GM19351 (cell line): ENCODE results near the gene EFCAB12.
A peak's percentile ranks its signal among the peaks of the same experiment; 100 is the strongest.

Experiments
- ATAC-seq: cut with Tn5 transposase; IDR thresholded peaks from one replicate; pipeline ENCODE4 v1.9.1; 2021; ENCODE audit warnings: mild to moderate bottlenecking, moderate library complexity; ENCODE audit not compliant: unreplicated experiment

Gene EFCAB12

DNA sequence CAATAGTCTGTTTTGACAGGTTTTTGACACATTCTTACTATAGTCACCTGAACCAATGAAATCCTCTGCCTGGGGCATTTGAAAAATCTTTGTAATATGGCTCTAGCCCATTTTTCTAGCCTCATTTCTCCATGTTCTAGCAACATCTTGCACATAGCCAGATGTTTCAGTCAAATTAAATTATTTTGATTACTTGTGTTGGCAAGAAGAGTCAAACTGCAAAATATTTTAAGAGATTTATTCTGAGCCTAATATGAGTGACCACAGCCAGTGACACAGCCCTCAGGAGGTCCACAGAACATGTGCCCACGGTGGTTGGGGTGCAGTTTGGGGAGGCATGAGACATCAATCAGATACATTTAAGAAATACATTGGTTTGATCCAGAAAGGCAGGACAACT, 18.5 kb upstream of the EFCAB12 start:
- ATAC-seq, result no peak

DNA sequence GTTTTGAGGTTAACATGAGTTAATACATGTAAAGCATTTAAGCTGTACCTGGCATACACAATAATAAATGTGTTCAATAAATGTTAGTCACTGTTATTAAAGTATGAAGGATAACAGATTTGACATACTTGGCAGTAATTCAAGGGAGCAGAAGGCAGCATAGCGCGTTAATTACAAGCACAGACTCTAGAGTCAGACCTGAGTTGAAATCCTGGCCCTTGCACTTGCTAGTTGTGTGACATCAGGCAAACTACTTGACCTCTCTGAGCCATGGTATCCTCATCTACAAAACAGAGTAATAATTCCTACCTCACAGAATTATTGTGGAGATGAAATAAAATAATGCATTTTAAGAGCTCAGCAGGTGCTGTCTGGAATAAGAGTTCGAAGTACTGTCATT, 17.0 kb upstream of the EFCAB12 start:
- ATAC-seq, result no peak

GRCh38 chr3:129442947-129443346, 14.5 kb upstream of the EFCAB12 start:
- ATAC-seq, result no peak

GRCh38 chr3:129442486-129442885, 14.1 kb upstream of the EFCAB12 start:
- ATAC-seq, result no peak

DNA sequence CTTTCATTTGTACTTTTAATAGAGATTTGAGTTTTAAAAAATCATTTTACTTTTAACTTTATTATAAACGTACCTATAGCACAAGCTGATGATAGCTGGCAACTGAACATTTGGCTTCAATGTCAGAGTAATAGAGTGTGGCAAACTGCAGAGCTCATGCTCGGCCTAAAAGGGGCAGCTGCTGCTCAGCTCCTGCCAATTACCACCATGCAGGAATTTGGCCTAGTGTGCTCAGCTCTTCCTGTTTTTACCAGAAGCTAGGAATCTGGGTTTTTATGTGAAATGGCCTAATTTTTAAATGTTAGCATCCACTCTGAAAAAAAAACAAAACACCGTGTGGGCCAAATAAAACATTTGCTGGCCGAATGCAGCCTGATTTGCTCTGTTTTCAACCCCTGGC, 13.3 kb upstream of the EFCAB12 start:
- ATAC-seq, result no peak

DNA sequence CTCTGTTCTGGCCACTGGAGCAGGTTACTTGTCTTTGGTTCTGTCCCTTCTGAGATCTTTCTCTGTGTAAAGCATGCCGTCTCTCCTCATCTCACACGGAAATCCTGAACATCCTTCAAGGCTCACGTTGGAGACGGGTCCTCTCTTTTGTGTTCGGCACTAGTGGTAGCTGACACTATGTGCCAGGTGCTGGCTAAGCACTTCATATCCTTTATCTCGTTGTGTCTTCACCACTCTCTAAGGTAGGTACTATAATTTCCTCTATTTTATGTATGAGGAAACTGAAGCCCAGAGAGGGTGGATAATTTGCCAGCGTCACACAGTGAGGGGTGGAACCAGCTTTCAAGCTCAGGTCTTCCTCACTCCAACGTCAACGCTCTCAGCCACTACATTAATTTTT, 12.8 kb upstream of the EFCAB12 start:
- ATAC-seq, result no peak

DNA sequence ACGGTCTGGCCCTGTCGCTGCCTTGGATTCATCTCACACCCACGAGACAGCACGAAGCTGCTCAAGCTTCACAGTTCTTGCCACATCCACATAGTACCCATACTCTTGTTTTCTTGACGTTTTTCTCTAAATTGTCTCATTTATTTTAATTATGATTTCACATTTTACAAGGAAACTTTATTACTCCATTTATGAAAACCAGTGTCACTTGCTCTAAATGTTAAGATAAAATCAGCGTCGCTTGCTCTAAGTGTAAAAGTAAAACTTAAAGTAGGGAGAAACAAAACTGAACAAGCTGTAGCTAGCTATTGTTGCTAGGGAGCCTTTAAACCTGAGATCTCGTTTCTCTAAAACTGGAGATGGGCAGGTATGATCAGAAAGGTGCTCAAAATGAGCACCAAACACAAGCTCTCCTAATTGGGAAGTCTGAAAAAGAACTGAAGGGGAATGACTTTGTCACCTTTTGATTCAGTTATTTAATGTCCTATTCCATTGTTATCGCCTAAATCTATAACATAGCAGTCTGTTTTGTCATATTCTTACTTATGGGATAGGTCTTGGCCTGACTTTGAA, 12.3 kb upstream of the EFCAB12 start:
- no peak for ATAC-seq

DNA sequence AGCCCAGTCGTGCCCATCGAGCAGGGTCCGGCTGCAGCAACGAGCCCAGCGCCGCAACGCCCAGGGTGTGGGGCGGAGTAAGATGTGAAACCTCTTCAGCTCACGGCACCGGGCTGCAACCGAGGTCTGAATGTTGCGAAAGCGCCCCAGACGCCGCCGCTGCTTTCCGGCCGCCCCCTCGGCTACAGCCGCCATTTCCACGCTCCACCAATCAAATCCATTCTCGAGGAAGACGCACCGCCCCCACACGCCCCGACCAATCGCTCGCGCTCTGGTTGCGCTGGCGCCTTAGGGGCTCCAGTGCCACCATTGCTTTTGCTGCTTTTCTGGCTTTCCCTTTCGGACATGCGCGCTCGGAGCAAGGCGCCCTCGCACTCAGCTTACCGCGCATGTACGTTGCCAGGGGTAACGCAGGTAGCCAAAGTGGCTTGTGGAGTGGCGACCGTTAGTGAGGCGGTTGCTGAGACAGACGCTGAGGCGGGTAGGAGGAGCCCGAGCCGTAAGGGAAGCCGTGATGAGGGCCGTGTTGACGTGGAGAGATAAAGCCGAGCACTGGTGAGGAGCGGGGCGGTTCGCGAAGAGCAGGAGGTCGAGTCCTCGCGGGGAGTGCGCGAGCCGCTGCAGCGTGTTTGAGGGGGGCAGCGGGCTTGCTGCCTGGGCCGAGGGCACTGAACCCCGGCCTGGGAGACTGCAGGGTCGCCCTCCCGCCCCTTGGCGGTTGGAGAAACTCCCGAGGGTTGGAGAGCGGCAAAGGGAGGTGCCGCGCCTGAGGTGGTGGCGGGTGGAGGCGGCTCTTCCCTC, 11.6 kb upstream of the EFCAB12 start, which contains the start of the genes IFT122 and MBD4:
TSS of gene IFT122 (plus strand) at position 408 of the 801 bp plus-strand sequence. CDS start at position 515, 107 bp downstream.
TSS of gene MBD4 (minus strand) at position 132 of the 801 bp plus-strand sequence. CDS start at position 17, 115 bp downstream.
- peak; percentile 81 for ATAC-seq

DNA sequence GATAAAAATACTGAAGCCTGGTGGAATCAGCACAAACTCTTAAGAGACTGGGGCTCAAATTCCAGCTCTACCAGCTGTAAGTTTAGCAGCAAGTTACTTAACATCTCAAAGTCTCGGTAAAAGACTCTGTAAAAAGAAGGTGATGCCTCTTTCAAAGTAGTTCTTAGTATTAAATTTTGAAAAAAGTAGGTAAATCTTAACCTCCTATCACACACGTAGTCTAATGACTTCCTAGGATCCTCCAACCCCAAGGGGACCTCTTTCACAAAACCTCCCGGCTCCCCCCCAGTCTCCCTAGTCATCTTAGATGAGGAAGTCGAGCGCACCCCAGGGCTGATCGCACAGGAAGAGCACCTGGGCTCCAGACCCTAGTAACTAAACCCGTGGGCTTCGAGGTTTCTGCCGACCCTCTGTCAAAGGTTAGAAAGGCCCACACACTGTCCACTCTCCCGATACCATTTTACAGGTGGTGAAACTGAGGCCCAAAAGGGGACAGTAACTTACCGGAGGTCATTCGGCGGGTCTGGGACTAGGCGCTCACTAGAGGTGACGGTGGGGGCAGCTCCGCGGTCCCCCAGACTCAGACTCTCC, 10.9 kb upstream of the EFCAB12 start:
- peak; percentile 21 for ATAC-seq

GRCh38 chr3:129435367-129435766, 6.9 kb upstream of the EFCAB12 start:
- no peak for ATAC-seq

GRCh38 chr3:129434140-129434539, 5.7 kb upstream of the EFCAB12 start:
- ATAC-seq, result no peak

DNA sequence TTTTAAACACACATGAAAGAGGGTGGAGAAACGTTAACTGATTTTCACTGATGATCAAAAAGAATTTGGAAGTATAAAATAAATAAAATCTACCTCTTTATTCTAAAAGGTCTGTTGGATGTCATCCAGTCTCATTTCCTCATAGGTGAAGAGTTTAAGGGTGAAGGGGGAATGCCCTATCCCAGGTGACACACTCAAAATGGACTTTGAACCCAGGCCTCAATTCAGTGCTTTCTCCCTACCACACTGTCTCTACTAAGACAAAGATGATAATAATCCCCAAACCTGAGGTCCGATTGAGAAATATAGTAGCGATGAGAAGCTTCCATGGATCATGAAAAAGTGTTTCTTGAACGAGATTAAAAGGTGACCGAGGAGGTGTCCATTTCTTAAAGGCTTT, 5.1 kb upstream of the EFCAB12 start:
- no peak for ATAC-seq

GRCh38 chr3:129432671-129433070, 4.2 kb upstream of the EFCAB12 start:
- ATAC-seq, result no peak

GRCh38 chr3:129432036-129432435, 3.6 kb upstream of the EFCAB12 start:
- no peak for ATAC-seq

GRCh38 chr3:129429602-129430001, 1.2 kb upstream of the EFCAB12 start:
- ATAC-seq, result no peak

DNA sequence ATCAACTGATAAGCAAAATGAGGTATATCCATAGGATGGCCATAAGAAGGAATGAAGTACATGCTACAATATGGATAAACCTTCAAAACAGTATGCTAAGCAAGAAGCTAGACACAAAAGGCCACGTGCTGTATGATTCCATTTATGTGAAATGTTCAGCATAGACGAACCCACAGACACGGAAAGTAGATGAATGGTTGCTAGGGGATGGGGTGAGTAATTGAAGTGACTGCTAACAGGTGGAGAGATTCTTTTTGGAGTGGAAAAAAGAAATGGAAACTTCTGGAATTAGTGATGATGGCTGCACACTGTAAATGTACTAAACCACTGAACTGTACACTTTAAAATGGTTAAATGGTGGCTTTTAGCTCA, 630 bp upstream of the EFCAB12 start:
- ATAC-seq, result no peak

- peak; percentile 3 for ATAC-seq
Measured at GRCh38 chr3:129428007-129428375, 445 bp downstream of the EFCAB12 start.

- no peak for ATAC-seq
Measured at GRCh38 chr3:129425619-129426018, 2.8 kb downstream of the EFCAB12 start.

- no peak for ATAC-seq
Measured at GRCh38 chr3:129425213-129425612, 3.2 kb downstream of the EFCAB12 start.

- ATAC-seq, result peak; percentile 65
Measured at GRCh38 chr3:129424185-129424841, 4.1 kb downstream of the EFCAB12 start.

GRCh38 chr3:129422897-129423296, 5.5 kb downstream of the EFCAB12 start:
- ATAC-seq, result no peak
